GM18858 (cell line): ENCODE data around the gene USP9X.
A peak's percentile ranks its signal among the peaks of the same experiment; 100 is the strongest.
"Not testable (repeated sequence)": the region's sequence is repeated elsewhere in the genome, so short reads cannot be mapped to it uniquely, and the experiment has no call there.

Experiments used
- ATAC-seq: cut with Tn5 transposase; IDR thresholded peaks from one replicate; pipeline ENCODE4 v1.9.1; 2021; ENCODE audit not compliant: unreplicated experiment

Gene USP9X

GRCh38 chrX:41084893-41085511 is at the start of gene USP9X:
Gene USP9X, plus strand, starts transcription at chrX:41085445. Its CDS starts 38,184 bp downstream, at chrX:41123629.
- ATAC-seq = peak; percentile 34

- no peak for ATAC-seq
These were observed 49.7 kb upstream of the USP9X start for GRCh38 chrX:41035582-41035981.

GRCh38 chrX:41036668-41037326 is 48.4 kb upstream of the USP9X start:
- no peak for ATAC-seq

DNA sequence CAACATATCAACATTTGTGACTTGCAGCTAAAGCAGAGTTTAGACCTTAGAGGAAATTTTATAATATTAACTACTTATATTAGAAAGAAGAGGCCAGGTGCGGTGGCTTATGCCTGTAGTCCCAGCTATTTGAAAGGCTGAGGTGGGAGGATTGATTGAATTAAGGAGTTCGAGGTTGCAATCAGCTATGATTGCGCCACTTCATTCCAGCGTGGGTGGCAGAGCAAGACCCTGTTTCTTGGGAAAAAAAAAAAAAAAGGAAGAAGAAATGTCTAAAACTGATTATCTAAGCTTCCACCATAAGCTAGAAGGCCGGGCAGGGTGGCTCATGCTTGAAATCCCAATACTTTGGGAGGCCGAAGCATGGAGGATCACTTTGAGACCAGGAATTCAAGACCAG is 42.0 kb upstream of the USP9X start:
- no peak for ATAC-seq

DNA sequence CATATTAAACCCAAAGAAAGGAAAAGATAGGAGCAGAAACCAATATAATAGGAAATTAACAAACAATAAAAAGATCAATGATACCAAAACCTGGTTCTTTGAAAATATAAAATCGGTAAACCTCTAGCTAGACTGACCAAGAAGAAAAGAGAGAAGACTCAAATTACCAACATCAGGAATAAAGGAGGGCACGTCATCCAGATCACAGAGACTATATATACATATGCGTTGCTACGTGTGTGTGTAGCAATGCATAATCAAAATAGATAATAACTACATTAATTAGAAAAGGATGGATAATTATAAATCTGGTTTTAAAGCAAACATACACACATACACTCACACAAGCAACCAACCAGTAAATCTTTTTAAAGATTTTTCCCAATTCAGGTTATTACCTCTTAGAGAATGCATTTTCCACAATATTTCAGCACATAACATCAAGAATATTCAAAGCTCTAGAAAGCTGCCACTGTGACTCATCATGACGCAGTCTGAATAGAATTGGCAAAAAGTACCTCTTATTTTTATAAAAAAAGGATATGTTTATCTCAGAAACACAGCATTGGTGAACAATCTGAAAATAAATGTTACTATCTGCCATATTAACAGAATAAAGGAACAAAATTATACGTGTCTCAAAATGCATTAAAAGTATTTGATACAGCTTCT is 41.4 kb upstream of the USP9X start:
- ATAC-seq = no peak

DNA sequence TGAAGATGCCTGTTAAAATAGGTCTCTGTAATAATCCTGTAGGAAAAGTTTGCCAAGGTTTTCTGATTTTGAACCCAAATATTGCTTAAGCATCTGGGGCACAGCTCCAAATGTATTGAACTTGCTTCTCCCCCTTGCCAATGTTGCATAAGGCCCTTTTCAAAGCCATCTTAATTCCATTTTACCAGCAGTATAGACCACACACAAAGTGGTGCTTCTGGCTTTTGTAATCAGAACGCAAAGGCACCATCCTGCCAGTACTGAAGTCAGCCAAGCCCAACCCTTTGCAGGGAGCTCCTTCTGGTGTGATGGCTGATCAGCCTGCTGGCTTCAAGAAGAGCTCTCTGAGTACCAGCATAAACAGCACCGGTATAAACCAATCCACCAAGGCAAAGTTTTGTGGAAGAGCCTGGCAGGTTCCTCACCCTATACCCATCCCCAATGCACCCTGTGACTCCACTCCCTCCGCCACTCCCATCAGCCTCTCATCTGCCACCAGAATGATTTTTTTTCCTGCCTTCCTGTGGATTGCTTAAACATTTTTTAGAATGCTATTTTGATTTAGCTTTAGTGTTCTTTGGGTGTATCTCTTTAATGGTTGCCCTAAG is 39.2 kb upstream of the USP9X start:
- no peak for ATAC-seq

GRCh38 chrX:41047878-41048534 is 37.2 kb upstream of the USP9X start:
- ATAC-seq = no peak

DNA sequence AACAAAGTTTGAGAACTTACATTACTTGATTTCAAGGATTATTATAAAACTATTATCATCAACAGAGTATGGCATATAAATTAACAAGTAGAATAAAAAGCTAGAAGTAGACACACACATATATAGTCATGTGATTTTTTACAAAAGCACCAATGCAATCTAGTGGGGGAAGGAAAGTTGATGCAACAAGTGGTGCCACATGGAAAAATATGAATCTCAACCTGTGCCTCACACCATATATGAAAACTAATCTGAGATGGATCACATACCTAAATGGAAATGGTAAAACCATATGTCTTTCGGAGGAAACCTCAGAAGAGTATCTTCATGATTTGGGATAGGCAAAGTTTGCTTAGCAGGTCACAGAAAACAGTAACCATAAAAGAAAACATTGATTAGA is 34.9 kb upstream of the USP9X start:
- no peak for ATAC-seq

DNA sequence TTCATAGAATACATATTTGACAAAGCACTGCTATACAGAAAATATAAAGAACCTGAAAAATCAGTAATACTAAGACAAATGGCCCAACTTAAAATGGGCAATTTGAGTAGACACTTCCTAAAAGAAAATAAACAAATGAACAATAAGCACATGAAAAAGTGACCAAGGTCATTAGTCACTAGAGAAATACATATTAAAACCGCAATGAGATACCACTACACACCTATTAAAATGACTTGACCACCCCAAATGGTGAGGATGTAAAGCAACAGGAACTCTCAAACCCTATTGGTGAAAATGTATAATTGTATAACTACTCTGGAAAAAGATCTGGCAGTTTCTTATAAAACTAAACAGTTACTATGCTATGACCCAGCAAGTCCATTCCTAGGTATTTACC is 34.0 kb upstream of the USP9X start:
- no peak for ATAC-seq

DNA sequence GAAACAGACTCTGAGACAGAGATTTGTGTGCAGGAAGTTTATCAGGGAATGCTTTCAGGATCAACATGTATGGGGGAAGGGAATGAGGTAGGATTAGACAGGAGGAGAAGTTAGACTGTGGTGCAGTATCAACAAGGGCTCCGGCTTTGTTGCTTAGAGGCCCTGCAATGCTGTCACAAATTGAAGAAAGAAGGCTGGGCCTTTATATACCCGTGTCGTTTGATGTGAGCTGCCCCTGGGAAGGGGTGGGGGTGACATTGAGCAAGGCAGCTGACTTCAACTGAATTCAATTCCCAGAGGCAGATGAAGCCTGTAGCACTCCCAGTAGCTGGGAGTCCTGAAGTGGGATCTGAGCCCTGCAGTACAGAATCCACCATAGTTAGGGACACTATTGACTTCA is 29.5 kb upstream of the USP9X start:
- no peak for ATAC-seq

GRCh38 chrX:41063276-41063675 is 22.0 kb upstream of the USP9X start:
- ATAC-seq = not testable (repeated sequence)

DNA sequence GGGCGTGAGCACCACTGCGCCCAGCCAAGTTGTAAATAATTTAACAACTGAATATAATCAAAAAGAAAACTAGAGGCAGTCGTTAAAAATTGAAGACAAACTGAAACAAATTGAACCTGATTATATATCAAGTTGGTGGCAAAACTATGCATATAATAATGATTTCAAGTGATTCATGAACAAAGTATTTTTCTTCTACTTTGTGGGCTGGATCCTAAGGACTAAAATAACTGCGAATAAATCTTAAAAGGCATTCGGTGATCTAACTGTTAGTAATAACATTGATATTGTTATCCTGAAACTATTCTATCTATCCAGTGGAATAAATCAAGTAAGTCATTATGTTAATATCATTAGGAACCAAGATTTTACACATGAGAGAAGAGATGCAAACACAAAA is 21.2 kb upstream of the USP9X start:
- no peak for ATAC-seq

DNA sequence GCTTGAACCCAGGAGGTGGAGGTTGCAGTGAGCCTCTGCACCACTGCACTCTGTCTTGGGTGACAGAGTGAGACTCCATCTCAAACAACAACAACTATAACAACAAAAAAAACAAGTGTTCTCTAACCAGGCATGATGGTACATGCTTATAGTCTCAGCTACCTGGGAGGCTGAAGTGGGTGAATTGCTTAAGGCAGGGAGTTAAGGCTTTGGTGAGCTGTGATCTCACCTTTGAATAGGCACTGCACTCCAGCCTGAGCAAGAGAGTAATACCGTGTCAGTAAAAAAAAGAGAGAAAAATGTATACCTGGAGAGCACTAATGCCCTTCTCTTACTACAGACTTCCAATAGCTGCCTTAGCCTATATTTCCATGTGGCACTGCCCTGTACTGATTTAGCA is 18.9 kb upstream of the USP9X start:
- no peak for ATAC-seq

DNA sequence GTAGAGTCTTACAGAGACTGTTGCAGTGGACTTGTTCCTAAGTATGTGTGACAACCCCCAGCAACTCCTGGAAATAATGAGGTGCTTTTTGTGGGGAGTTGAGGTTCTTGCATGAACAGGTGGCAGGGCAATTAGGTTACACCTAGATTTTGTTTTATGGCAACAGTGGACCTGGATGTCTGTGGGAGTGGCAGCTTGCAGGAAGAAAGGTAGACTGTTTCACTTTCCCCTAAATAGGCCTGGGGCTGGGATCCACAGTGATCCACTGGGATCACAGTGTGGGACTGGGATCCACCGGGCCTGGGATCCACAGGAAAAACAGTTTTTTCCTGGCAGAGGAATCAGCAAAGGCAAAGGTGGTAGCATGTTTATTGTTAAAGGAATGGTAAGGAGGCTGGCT is 18.3 kb upstream of the USP9X start:
- ATAC-seq = no peak

DNA sequence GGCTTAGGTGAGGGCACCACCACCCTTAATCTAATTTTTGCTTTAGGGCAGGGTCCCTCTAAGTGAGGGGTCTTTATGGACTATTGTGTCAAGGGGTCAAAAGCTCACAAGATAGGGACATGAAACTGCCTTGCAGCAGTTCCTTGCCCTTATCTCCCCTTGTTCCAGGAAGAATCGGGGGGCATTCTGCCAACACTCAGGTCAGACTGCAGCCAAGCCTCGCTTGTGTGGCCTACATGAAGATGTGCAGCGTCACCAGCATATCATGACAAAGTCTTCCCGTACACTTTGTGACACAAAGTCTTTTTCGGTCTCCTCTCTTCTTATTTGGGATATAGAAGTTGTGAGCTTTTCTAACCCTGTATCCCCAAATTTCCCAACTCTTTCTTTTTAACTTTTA is 17.5 kb upstream of the USP9X start:
- no peak for ATAC-seq

DNA sequence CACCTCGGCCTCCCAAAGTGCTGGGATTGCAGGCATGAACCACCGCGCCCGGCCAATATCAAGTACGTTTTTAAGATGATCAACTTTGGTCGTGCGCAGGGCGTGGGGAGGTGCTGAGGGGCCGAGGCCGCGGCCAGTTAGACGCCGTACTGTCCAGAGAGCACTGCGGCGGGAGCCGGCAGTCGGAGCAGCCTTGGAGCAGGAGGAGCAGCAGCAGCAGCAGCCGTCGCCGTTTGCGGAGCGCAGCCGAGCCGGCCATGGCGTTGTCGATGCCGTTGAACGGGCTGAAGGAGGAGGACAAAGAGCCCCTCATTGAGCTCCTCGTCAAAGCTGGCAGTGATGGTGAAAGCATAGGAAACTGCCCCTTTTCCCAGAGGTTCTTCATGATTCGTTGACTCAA is 8.5 kb upstream of the USP9X start:
- no peak for ATAC-seq

- ATAC-seq = no peak
These were observed 3.4 kb upstream of the USP9X start for GRCh38 chrX:41081821-41082220.

GRCh38 chrX:41082783-41083182 is 2.5 kb upstream of the USP9X start:
- no peak for ATAC-seq

DNA sequence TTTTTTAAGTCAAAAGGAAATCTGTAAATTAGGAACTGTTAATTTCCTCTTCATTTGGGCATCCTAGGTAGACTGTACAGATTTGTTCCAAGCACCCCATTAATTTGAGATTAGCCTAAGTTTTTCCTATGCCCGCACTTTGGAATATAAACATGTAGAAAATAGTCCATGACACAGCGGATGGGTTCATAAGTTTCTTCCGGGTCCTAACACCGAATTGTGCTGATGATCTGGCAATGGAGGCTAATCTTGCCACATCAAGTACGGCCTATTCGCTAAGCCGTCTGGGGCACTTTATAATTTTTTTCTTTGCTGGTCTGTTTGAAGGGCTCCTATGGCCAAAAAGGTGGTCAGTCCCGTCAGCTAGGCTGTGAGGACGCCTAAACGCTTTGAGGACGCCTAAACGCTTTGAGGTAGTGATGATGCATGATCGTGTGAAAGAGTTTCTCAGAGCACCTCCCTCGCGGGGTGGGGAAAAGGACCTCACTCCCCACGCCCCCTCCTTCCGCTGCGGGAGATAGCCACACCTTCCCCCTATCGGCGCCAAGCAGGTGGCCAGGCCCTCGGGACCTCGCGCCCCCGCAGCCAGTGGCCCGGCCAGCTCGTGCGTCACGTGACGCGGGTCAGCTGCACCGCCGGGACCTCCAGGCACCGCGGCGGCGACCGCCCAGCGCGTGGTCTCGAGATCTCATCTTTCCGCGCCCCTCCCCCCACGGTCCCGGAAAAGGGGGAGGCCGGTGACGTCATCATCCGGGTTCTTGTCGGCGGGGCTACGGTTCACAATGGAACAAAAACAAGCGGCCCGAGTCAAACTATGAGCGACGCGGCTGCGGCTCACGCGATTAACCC is 977 bp upstream of the USP9X start:
- peak; percentile 59 for ATAC-seq

DNA sequence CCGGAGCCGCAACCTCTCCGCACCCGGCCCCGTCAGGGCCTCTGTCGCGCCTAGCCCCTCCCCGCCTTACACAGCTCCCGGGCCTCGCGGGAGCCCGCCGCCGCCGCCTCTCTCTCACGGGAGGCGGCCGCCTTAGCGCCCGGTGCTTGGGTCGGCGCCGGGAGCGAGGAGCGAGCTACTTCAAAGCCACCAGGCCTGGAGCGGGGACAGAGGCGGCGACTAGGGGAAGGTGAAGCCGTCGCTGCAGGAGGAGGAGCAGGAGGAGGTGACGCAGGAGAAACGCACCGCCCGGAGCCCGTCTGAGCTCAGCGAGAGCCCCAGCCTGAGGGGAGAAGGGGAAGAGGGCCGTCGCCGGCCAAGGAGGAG is 250 bp downstream of the USP9X start:
- peak; percentile 21 for ATAC-seq
